Stimulated activated CD8-positive, alpha-beta memory T cell treated with anti-CD3 and anti-CD28 coated beads, Interleukin-7, amount 100 ng/mL, for 4 hours (primary cell): ENCODE results near the gene PRIMA1.

Experiments used
- DNase-seq, 2 donors: peaks; one replicate each; pipeline ENCODE4 v3.0.0-alpha.2; 2020; ENCODE audit warnings: low read depth in 2 of 2

PRIMA1 gene

GRCh38 chr14:93732524-93732923 is 55.8 kb downstream of the PRIMA1 start:
- DNase-seq, result no peak

GRCh38 chr14:93731753-93732152 is 56.5 kb downstream of the PRIMA1 start:
- DNase-seq, result no peak

- DNase-seq, result no peak
Observed at GRCh38 chr14:93729993-93730392, 58.3 kb downstream of the PRIMA1 start.

- no peak for DNase-seq
Observed at GRCh38 chr14:93728651-93729016, 59.7 kb downstream of the PRIMA1 start.

GRCh38 chr14:93727917-93728650 is 60.2 kb downstream of the PRIMA1 start:
- no peak for DNase-seq

GRCh38 chr14:93727039-93727740 is 61.1 kb downstream of the PRIMA1 start:
- DNase-seq, result no peak

- DNase-seq, result no peak
Observed at GRCh38 chr14:93725993-93726392, 62.3 kb downstream of the PRIMA1 start.

- no peak for DNase-seq
Observed at GRCh38 chr14:93725002-93725582, 63.2 kb downstream of the PRIMA1 start.

GRCh38 chr14:93723001-93723400 is 65.3 kb downstream of the PRIMA1 start:
- no peak for DNase-seq

- no peak for DNase-seq
Observed at GRCh38 chr14:93720981-93721483, 67.3 kb downstream of the PRIMA1 start.

GRCh38 chr14:93720076-93720815 is 68.0 kb downstream of the PRIMA1 start:
- no peak for DNase-seq

GRCh38 chr14:93719256-93719655 is 69.0 kb downstream of the PRIMA1 start:
- no peak for DNase-seq

GRCh38 chr14:93717668-93718320 is 70.5 kb downstream of the PRIMA1 start:
- no peak for DNase-seq

GRCh38 chr14:93716746-93717667 is 71.3 kb downstream of the PRIMA1 start:
- no peak for DNase-seq

- no peak for DNase-seq
Observed at GRCh38 chr14:93716002-93716745, 72.1 kb downstream of the PRIMA1 start.

- DNase-seq, result no peak
Observed at GRCh38 chr14:93715279-93715927, 72.9 kb downstream of the PRIMA1 start.

GRCh38 chr14:93714605-93715004 is 73.7 kb downstream of the PRIMA1 start:
- no peak for DNase-seq

GRCh38 chr14:93713726-93714405 is 74.4 kb downstream of the PRIMA1 start:
- no peak for DNase-seq
